HEK293T (cell line): ENCODE data around the gene POLDIP2.
A peak's percentile ranks its signal among the peaks of the same experiment; 100 is the strongest.

Experiments used
- CTCF ChIA-PET: fragments of 350-600 bp; formaldehyde crosslinking; extraction: SDS; loops from one replicate; lab custom pipeline; 2021; ENCODE audit warnings: antibody characterized with exemption, inconsistent platforms; lab: Yijun Ruan, JAX
- POLR2A ChIA-PET: fragments of 350-600 bp; formaldehyde crosslinking; extraction: SDS; loops from one replicate; lab custom pipeline; 2020; ENCODE audit warnings: antibody characterized with exemption, inconsistent platforms; lab: Yijun Ruan, JAX
- DNase-seq: peaks from one replicate; pipeline ENCODE4 v3.0.0; 2012; ENCODE audit warnings: mixed read lengths; ENCODE audit errors: extremely low spot score
- ARNT ChIP-seq: fragments of 450-650 bp; IDR thresholded peaks from 2 replicates; pipeline ENCODE4 v1.6.1; 2017; ENCODE audit warnings: mild to moderate bottlenecking
- BHLHE40 ChIP-seq: fragments of 450-650 bp; IDR thresholded peaks from 2 replicates; pipeline ENCODE4 v1.6.1; 2016; ENCODE audit warnings: mild to moderate bottlenecking, moderate library complexity, borderline replicate concordance
- CTBP1 ChIP-seq: fragments of 450-650 bp; IDR thresholded peaks from 2 replicates; pipeline ENCODE4 v1.6.1; 2016; ENCODE audit warnings: borderline replicate concordance
- ELF4 ChIP-seq: fragments of 450-650 bp; IDR thresholded peaks from 2 replicates; pipeline ENCODE4 v1.6.1; 2017; ENCODE audit warnings: antibody characterized with exemption
- FOXA1 ChIP-seq: fragments of 450-650 bp; IDR thresholded peaks from 2 replicates; pipeline ENCODE4 v1.6.1; 2016; ENCODE audit warnings: mild to moderate bottlenecking
- FOXK2 ChIP-seq: fragments of 450-650 bp; IDR thresholded peaks from 2 replicates; pipeline ENCODE4 v1.6.1; 2016; ENCODE audit warnings: mild to moderate bottlenecking
- FOXM1 ChIP-seq: fragments of 450-650 bp; IDR thresholded peaks from 2 replicates; pipeline ENCODE4 v1.6.1; 2017; ENCODE audit warnings: mild to moderate bottlenecking, borderline replicate concordance
- HDGF ChIP-seq: fragments of 450-650 bp; IDR thresholded peaks from 2 replicates; pipeline ENCODE4 v1.6.1; 2017; ENCODE audit warnings: antibody characterized with exemption, borderline replicate concordance
- L3MBTL2 ChIP-seq: fragments of 450-650 bp; conservative IDR thresholded peaks from 2 replicates; pipeline ENCODE4 v1.6.1; 2016; ENCODE audit warnings: mild to moderate bottlenecking
- LEF1 ChIP-seq: fragments of 450-650 bp; IDR thresholded peaks from 2 replicates; pipeline ENCODE4 v1.6.1; 2017; ENCODE audit warnings: mild to moderate bottlenecking, borderline replicate concordance
- NFRKB ChIP-seq: fragments of 450-650 bp; IDR thresholded peaks from 2 replicates; pipeline ENCODE4 v1.6.1; 2016; ENCODE audit warnings: mild to moderate bottlenecking, moderate library complexity
- PKNOX1 ChIP-seq: fragments of 450-650 bp; IDR thresholded peaks from 2 replicates; pipeline ENCODE4 v1.6.1; 2016
- SP1 ChIP-seq: fragments of 450-650 bp; IDR thresholded peaks from 2 replicates; pipeline ENCODE4 v1.6.1; 2017
- SUZ12 ChIP-seq: fragments of 450-650 bp; IDR thresholded peaks from 2 replicates; pipeline ENCODE4 v1.6.1; 2016; ENCODE audit warnings: mild to moderate bottlenecking
- TARDBP ChIP-seq: fragments of 450-650 bp; IDR thresholded peaks from 2 replicates; pipeline ENCODE4 v1.6.1; 2016
- ZNF384 ChIP-seq: fragments of 450-650 bp; IDR thresholded peaks from 2 replicates; pipeline ENCODE4 v1.6.1; 2016

Gene POLDIP2

GRCh38 chr17:28371245-28372202 lies 14.2 kb upstream of the POLDIP2 start, which contains the start of gene SARM1:
TSS of gene SARM1 (plus strand) at chr17:28371694. CDS start at chr17:28372033, 339 bp downstream.
- ChIA-PET POLR2A (interaction anchor here (0.7 to 6.4 kb wide), 5 partner anchors 14 to 199 kb away, joined by 3 to 64 read pairs (median 3); partner anchors contain the start of genes IFT20, POLDIP2 and TNFAIP1), CTCF (interaction anchor here (2.3 kb wide), 1 partner anchor 45 kb away, joined by 14 read pairs; no protein-coding TSS in a partner anchor)
- DNase-seq = peak; percentile 83
- TF ChIP-seq ZNF384 (no peak), CTBP1 (peak; percentile 37; the same call in 1 of the 2 replicates), FOXK2 (no peak), LEF1 (no peak)

- CTCF ChIA-PET = interaction anchor here (0.6 to 2.3 kb wide), 2 partner anchors 46 to 103 kb away, joined by 4 to 14 read pairs; no protein-coding TSS in a partner anchor
- TF ChIP-seq CTBP1 = no peak
- TF ChIP-seq FOXK2 = no peak
- no peak for TF ChIP-seq NFRKB
- no peak for TF ChIP-seq SUZ12
- no peak for TF ChIP-seq HDGF
- no peak for TF ChIP-seq TARDBP
- TF ChIP-seq ZNF384 = no peak
- no peak for TF ChIP-seq LEF1
- TF ChIP-seq PKNOX1 = no peak
- TF ChIP-seq ARNT = no peak
- TF ChIP-seq SP1 = no peak
- no peak for TF ChIP-seq FOXA1
- no peak for TF ChIP-seq ELF4
- TF ChIP-seq FOXM1 = no peak
- DNase-seq = no peak
- POLR2A ChIA-PET = interaction anchor here (0.9 to 6.4 kb wide), 4 partner anchors 13 to 37 kb away, joined by 3 to 64 read pairs (median 10); partner anchors contain the start of genes IFT20, POLDIP2 and TNFAIP1
Observed at GRCh38 chr17:28370744-28371103, 13.4 kb upstream of the POLDIP2 start.

- no peak for DNase-seq
Observed at GRCh38 chr17:28370035-28370743, 12.9 kb upstream of the POLDIP2 start, which contains the start of gene VTN. TSS of gene VTN (minus strand) at chr17:28370307. CDS start at chr17:28370203, 104 bp downstream.

GRCh38 chr17:28369684-28370034 lies 12.3 kb upstream of the POLDIP2 start:
- POLR2A ChIA-PET = interaction anchor here (1.4 to 6.4 kb wide), 3 partner anchors 12 to 34 kb away, joined by 3 to 64 read pairs (median 17); partner anchors contain the start of genes IFT20, POLDIP2 and TNFAIP1
- DNase-seq = no peak
- TF ChIP-seq SUZ12 (no peak), FOXM1 (no peak), HDGF (no peak), LEF1 (no peak), CTBP1 (no peak), TARDBP (no peak), PKNOX1 (no peak), ARNT (no peak), ELF4 (no peak), ZNF384 (no peak), BHLHE40 (no peak), NFRKB (no peak)
- CTCF ChIA-PET = interaction anchor here (2.3 kb wide), 1 partner anchor 47 kb away, joined by 14 read pairs; no protein-coding TSS in a partner anchor

More at GRCh38 chr17:28370035-28370743, 12.9 kb upstream of the POLDIP2 start, which contains the start of gene VTN:
- TF ChIP-seq L3MBTL2 (no peak), LEF1 (no peak), FOXA1 (no peak), SUZ12 (no peak), ZNF384 (no peak), TARDBP (no peak), FOXM1 (no peak), CTBP1 (no peak), ELF4 (no peak), NFRKB (no peak), BHLHE40 (no peak), HDGF (no peak), ARNT (no peak), SP1 (no peak), PKNOX1 (no peak)
- CTCF ChIA-PET = interaction anchor here (0.6 to 2.3 kb wide), 2 partner anchors 47 to 104 kb away, joined by 4 to 14 read pairs; no protein-coding TSS in a partner anchor
- POLR2A ChIA-PET = interaction anchor here (0.9 to 6.4 kb wide), 4 partner anchors 13 to 37 kb away, joined by 3 to 64 read pairs (median 10); partner anchors contain the start of genes IFT20, POLDIP2 and TNFAIP1
